ENCODE measurements around the gene CNFN.

CNFN gene

GRCh38 chr19:42370626-42371175 is 19.4 kb downstream of the CNFN start:
- DNase-seq, result peak; percentile 10 to 53 (median 28)

GRCh38 chr19:42370068-42370520 is 20.0 kb downstream of the CNFN start:
- peak in 1 of 4 experiments; percentile 4 for DNase-seq

GRCh38 chr19:42369433-42370067 is 20.5 kb downstream of the CNFN start:
- DNase-seq, result no peak

GRCh38 chr19:42368765-42369164 is 21.3 kb downstream of the CNFN start:
- no peak for DNase-seq

- no peak for DNase-seq
Observed at GRCh38 chr19:42368360-42368759, 21.7 kb downstream of the CNFN start.

- DNase-seq, result no peak
Observed at GRCh38 chr19:42367929-42368328, 22.2 kb downstream of the CNFN start.

GRCh38 chr19:42366673-42367072 is 23.4 kb downstream of the CNFN start:
- DNase-seq, result no peak

- DNase-seq, result peak; percentile 46 to 79 (median 67)
Observed at GRCh38 chr19:42363614-42364346, 26.3 kb downstream of the CNFN start.

GRCh38 chr19:42362891-42363440 is 27.1 kb downstream of the CNFN start:
- no peak for DNase-seq

- DNase-seq, result no peak
Observed at GRCh38 chr19:42362342-42362741, 27.8 kb downstream of the CNFN start.

GRCh38 chr19:42361545-42361910 is 28.6 kb downstream of the CNFN start:
- no peak for DNase-seq

GRCh38 chr19:42360787-42361544 is 29.1 kb downstream of the CNFN start:
- no peak for DNase-seq

- DNase-seq, result no peak
Observed at GRCh38 chr19:42357290-42357689, 32.8 kb downstream of the CNFN start.

GRCh38 chr19:42356686-42357085 is 33.4 kb downstream of the CNFN start:
- no peak for DNase-seq

GRCh38 chr19:42355896-42356295 is 34.2 kb downstream of the CNFN start:
- DNase-seq, result no peak

- DNase-seq, result no peak
Observed at GRCh38 chr19:42353341-42354015, 36.6 kb downstream of the CNFN start.

- no peak for DNase-seq
Observed at GRCh38 chr19:42352301-42353259, 37.5 kb downstream of the CNFN start.

- no peak for DNase-seq
Observed at GRCh38 chr19:42351079-42351735, 38.9 kb downstream of the CNFN start.

- no peak for DNase-seq
Observed at GRCh38 chr19:42350417-42350816, 39.7 kb downstream of the CNFN start.

GRCh38 chr19:42349378-42350107 is 40.6 kb downstream of the CNFN start:
- no peak for DNase-seq

Data from suppressor macrophage (primary cell).